Mammary epithelial cell (primary cell): ENCODE results near the gene CUX1.

Experiments used
- EZH2 ChIP-seq: IDR thresholded peaks from 2 replicates; pipeline ENCODE4 v1.6.1; 2012; ENCODE audit warnings: low read length, inconsistent platforms, borderline replicate concordance
- TF ChIP-seq, protein P1 (sequence below), 2 donors: IDR thresholded peaks in 1 of 2; conservative IDR thresholded peaks in 1 of 2; 2 replicates each; pipeline ENCODE4 v1.5.1; 2011 to 2012; ENCODE audit warnings: inconsistent platforms in 2 of 2, low read length in 2 of 2, mild to moderate bottlenecking in 2 of 2, control low read depth in 1 of 2, low read depth in 1 of 2; ENCODE audit not compliant: insufficient read depth in 1 of 2; ENCODE audit errors: extremely low read depth in 1 of 2

DNA sequence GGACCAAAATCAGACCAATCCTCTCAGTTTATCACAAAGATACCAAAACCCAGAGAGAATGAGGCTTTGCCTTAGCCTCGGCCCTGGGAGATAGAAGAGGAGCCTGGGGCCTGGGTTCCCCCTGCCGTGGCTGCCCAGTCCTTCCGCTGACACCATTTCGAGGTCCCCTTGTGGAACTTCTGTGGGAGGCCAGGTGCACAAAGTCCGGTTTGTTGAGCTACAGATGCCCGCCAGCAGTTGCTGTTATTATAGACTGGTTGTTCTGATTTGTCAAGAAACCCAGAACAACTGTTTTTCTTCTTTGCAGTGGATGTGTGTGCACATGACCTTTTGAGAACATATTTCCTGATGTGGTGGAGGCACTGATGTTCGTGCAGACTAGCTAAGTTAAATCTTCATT lies 47.6 kb downstream of the CUX1 start:
- TF ChIP-seq, protein P1, sequence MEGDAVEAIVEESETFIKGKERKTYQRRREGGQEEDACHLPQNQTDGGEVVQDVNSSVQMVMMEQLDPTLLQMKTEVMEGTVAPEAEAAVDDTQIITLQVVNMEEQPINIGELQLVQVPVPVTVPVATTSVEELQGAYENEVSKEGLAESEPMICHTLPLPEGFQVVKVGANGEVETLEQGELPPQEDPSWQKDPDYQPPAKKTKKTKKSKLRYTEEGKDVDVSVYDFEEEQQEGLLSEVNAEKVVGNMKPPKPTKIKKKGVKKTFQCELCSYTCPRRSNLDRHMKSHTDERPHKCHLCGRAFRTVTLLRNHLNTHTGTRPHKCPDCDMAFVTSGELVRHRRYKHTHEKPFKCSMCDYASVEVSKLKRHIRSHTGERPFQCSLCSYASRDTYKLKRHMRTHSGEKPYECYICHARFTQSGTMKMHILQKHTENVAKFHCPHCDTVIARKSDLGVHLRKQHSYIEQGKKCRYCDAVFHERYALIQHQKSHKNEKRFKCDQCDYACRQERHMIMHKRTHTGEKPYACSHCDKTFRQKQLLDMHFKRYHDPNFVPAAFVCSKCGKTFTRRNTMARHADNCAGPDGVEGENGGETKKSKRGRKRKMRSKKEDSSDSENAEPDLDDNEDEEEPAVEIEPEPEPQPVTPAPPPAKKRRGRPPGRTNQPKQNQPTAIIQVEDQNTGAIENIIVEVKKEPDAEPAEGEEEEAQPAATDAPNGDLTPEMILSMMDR (conservative IDR thresholded peaks at IDR 0.05 in 1 of 2, IDR thresholded peaks at IDR 0.05 in 1 of 2; ENCODE audit: extremely low read depth in 1 of 2, insufficient read depth in 1 of 2, low read depth in 1 of 2, low read length in 2 of 2), result no peak
- TF ChIP-seq EZH2, result no peak
